GM18499 (cell line): Measurements from ENCODE around the gene RASGEF1C.
"Not testable (repeated sequence)": the region's sequence is repeated elsewhere in the genome, so short reads cannot be mapped to it uniquely, and the experiment has no call there.

ENCODE experiments used
- ATAC-seq: cut with Tn5 transposase; IDR thresholded peaks from one replicate; pipeline ENCODE4 v1.9.1; 2021; ENCODE audit warnings: moderate number of reproducible peaks; ENCODE audit not compliant: insufficient read depth, unreplicated experiment

The RASGEF1C gene

GRCh38 chr5:180093241-180093640 lies 115.8 kb downstream of the RASGEF1C start:
- no peak for ATAC-seq

- no peak for ATAC-seq
Observed at GRCh38 chr5:180090769-180091546, 118.1 kb downstream of the RASGEF1C start.

- ATAC-seq: no peak
Observed at GRCh38 chr5:180090098-180090768, 118.8 kb downstream of the RASGEF1C start.

- not testable (repeated sequence) for ATAC-seq
Observed at GRCh38 chr5:180089628-180090027, 119.4 kb downstream of the RASGEF1C start.

GRCh38 chr5:180088561-180088960 lies 120.5 kb downstream of the RASGEF1C start:
- ATAC-seq: no peak

- no peak for ATAC-seq
Observed at GRCh38 chr5:180086816-180087399, 122.1 kb downstream of the RASGEF1C start.

GRCh38 chr5:180085837-180086236 lies 123.2 kb downstream of the RASGEF1C start:
- ATAC-seq: no peak

GRCh38 chr5:180084638-180085561 lies 124.1 kb downstream of the RASGEF1C start:
- no peak for ATAC-seq

- ATAC-seq: no peak
Observed at GRCh38 chr5:180083529-180084060, 125.4 kb downstream of the RASGEF1C start.

- no peak for ATAC-seq
Observed at GRCh38 chr5:180082633-180083420, 126.2 kb downstream of the RASGEF1C start.

GRCh38 chr5:180081481-180081880 lies 127.5 kb downstream of the RASGEF1C start:
- ATAC-seq: no peak

GRCh38 chr5:180080486-180081280 lies 128.3 kb downstream of the RASGEF1C start:
- ATAC-seq: no peak

- no peak for ATAC-seq
Observed at GRCh38 chr5:180079702-180080466, 129.1 kb downstream of the RASGEF1C start.

- no peak for ATAC-seq
Observed at GRCh38 chr5:180078348-180078747, 130.7 kb downstream of the RASGEF1C start.

GRCh38 chr5:180077594-180078284 lies 131.3 kb downstream of the RASGEF1C start:
- ATAC-seq: no peak

- no peak for ATAC-seq
Observed at GRCh38 chr5:180075703-180076102, 133.3 kb downstream of the RASGEF1C start.

GRCh38 chr5:180074462-180074861 lies 134.5 kb downstream of the RASGEF1C start:
- ATAC-seq: no peak
